Astrocyte of the spinal cord (primary cell): Measurements from ENCODE around the gene STIM1.

Source experiments
- DNase-seq: peaks from one replicate; pipeline ENCODE4 v3.0.0; 2011; ENCODE audit warnings: low read depth, low spot score
- H3K4me3 ChIP-seq: 2 replicates; pipeline ENCODE4 v1.5.1; 2011; ENCODE audit warnings: low read depth, mild to moderate bottlenecking, low read length, moderate library complexity
- in situ Hi-C: cut with HindIII; loops from 2 replicates; pipeline ENCODE4 v1.10.0; 2017; ENCODE audit warnings: low sequenced_read_pairs
- TF ChIP-seq, protein P1 (sequence below): IDR thresholded peaks from 2 replicates; pipeline ENCODE4 v1.5.1; 2012; ENCODE audit warnings: low read depth, mild to moderate bottlenecking, low read length, inconsistent platforms

Gene STIM1

DNA sequence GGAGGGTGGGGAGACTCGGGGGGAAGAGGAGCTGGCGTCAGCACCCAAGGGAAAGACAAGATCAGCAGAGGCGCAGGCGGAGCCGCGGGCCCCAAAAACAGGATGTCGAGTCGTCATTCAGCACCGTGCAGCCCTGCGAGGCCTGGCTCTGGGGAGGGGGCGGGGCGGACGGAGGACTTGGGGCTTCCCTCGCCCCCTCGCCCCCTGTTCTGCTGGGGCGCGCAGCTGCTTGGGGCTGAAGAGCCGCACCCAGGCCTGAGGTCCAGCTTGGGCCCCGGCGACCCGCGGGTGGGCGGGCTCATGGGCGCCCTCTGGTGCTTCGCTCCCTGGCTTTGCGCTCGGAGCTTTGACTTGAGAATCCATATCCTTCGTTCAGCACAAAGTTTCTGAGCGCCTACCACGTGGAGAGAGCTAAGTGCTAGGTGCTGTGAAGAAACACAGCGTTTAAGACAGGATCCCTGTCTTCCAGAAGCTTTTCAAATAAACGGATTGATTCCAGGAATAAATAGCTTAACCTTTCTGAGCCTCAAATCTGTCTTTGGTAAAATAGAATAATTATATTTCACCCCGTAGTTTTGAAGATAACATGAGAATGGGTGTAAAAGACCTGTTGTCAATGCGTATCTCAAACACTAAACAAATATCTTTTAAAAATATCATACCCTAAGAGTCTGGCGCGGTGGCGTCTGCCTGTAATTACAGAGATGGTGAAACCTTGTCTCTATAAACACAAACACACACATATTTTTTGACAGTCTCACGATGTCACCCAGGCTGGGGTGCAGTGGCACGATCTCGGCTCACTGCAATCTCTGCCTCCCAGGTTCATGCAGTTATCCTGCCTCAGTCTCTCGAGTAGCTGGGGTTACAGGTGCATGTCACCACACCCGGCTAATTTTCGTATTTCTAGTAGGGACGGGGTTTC, 13.8 kb upstream of the STIM1 start:
- peak; percentile 89 for DNase-seq
- in situ Hi-C loops: no loop called here
- peak overlapping the region; percentile 81 for H3K4me3 ChIP-seq
- TF ChIP-seq, protein P1, sequence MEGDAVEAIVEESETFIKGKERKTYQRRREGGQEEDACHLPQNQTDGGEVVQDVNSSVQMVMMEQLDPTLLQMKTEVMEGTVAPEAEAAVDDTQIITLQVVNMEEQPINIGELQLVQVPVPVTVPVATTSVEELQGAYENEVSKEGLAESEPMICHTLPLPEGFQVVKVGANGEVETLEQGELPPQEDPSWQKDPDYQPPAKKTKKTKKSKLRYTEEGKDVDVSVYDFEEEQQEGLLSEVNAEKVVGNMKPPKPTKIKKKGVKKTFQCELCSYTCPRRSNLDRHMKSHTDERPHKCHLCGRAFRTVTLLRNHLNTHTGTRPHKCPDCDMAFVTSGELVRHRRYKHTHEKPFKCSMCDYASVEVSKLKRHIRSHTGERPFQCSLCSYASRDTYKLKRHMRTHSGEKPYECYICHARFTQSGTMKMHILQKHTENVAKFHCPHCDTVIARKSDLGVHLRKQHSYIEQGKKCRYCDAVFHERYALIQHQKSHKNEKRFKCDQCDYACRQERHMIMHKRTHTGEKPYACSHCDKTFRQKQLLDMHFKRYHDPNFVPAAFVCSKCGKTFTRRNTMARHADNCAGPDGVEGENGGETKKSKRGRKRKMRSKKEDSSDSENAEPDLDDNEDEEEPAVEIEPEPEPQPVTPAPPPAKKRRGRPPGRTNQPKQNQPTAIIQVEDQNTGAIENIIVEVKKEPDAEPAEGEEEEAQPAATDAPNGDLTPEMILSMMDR: peak; percentile 92

DNA sequence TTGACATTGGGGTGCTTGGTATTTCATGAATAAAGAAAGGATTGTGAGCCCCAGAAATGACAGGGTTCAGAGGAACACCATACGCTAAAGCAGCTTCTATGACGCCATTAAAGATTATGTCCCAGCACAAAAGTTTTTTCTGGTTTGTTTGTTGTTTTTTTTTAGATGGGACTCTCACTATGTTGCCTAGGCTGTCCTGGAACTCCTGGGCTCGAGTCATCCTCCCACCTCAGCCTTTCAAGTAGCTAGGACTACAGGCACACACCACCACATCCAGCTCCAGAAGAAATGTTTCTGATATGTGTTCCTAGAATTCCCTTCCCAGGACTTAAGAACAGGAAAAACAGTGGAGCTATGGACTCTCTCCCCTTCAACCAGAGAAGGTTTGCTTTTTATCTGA, 12.1 kb upstream of the STIM1 start:
- TF ChIP-seq, protein P1: no peak
- no peak for DNase-seq
- in situ Hi-C loops: no loop called here
- no peak overlapping the region for H3K4me3 ChIP-seq

DNA sequence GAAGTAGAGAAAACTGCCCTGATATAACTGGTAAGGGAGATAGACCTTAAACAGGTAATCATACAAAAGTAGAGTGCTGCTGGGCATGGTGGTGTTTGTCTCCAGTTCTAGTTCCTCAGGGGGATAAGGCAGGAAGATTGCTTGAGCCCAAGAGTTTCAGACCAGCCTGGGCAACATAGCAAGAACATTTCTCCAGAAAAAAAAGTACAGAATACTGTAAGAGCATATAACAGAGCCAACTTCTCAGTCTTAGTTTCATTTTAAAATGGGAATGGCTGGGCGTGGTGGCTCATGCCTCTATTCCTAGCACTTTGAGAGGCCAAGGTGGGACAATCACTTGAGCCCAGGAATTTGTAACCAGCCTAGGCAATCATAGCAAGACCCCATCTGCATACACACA, 10.2 kb upstream of the STIM1 start:
- TF ChIP-seq, protein P1: no peak
- no peak overlapping the region for H3K4me3 ChIP-seq
- DNase-seq: no peak
- in situ Hi-C loops: no loop called here

DNA sequence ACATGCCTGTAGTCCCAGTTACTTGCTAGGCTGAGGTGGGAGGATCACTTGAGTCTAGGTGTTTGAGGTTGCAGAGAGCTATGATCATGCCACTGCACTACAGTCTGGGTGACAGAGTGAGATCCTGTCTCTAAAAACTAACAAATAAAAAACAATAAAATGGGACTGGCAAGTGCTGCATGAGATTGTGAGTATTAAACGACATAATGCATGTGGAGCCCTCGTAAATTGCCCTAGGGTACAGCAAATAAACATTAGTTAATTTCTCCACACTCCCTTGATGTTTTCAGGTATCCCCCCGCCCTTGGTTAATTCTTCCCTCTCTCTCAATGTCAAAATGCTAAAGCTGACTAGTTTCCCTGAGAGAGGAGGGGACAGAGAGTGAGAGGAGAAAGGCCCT, 9.8 kb upstream of the STIM1 start:
- in situ Hi-C loops: no loop called here
- no peak overlapping the region for H3K4me3 ChIP-seq
- DNase-seq: no peak
- TF ChIP-seq, protein P1: no peak

DNA sequence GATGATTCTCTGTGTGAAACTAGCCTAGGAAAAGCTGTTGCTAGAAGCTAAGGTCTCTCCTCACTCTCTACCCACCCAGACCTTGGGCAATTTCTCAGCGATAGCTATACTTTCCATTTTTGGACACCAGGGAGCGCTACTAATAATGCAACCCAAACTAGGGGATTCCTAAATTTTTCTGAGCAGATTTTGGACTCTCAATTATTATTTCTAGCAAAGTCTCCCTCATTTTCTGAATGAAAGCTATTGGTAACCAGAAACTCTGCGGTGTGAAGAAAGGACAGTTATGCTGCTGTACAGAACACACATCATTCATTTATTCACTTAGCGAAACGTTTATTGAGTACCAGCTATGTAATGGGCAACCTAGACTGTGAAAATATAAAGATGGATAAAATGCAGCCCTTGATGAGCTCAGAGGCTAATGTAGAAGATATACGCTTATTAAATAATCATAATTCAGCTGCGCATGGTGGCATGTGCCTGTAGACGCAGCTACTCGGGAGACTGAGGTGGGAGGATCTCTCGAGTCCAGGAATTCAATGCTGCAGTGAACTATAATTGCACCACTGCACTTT, 6.1 kb upstream of the STIM1 start:
- H3K4me3 ChIP-seq: no peak overlapping the region
- TF ChIP-seq, protein P1: peak; percentile 74
- in situ Hi-C loops: no loop called here
- peak; percentile 48 for DNase-seq

DNA sequence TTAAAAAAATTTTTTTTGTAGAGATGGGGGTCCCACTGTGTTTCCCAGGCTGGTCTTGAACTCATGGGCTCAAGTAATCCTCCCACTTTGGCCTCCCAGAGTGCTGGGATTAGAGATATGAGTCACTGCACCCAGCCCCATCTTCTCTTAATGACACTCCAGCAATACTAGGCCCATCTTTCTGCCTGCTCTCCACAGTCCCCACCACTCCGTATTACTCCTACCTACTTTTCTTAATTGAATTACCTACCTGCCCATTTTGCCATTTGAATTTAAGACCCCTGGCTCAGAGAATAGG, 2.0 kb upstream of the STIM1 start:
- in situ Hi-C loops: no loop called here
- DNase-seq: no peak
- TF ChIP-seq, protein P1: no peak
- no peak overlapping the region for H3K4me3 ChIP-seq
